HL-60 (cell line): ENCODE measurements around the gene ARMH1.
A peak's percentile ranks its signal among the peaks of the same experiment; 100 is the strongest.

Experiments
- DNase-seq, 2 experiments: peaks; one replicate each; pipeline ENCODE4 v3.0.0-alpha.2; 2010 to 2020; ENCODE audit warnings: low read depth in 1 of 2, low spot score in 1 of 2
- H3K27ac ChIP-seq: fragments of 250-450 bp; sonication (Bioruptor Pico); replicated peaks from 2 replicates; pipeline ENCODE4 v1.5.1; 2020; ENCODE audit warnings: mild to moderate bottlenecking, moderate library complexity
- H3K27me3 ChIP-seq: fragments of 250-450 bp; sonication (Bioruptor Pico); 2 replicates; pipeline ENCODE4 v1.5.1; 2021; ENCODE audit warnings: mild to moderate bottlenecking, moderate library complexity; ENCODE audit not compliant: insufficient read depth, poor library complexity, severe bottlenecking
- H3K4me3 ChIP-seq: replicated peaks from 2 replicates; pipeline ENCODE4 v1.5.1; 2011; ENCODE audit warnings: mild to moderate bottlenecking, control low read depth, low read length; ENCODE audit not compliant: insufficient read depth
- GABPA ChIP-seq: IDR thresholded peaks from 2 replicates; pipeline ENCODE4 v1.6.1; 2012; ENCODE audit warnings: low read depth
- POLR2AphosphoS5 ChIP-seq: IDR thresholded peaks from 2 replicates; pipeline ENCODE4 v1.6.1; 2012; ENCODE audit warnings: low read depth
- SPI1 ChIP-seq: IDR thresholded peaks from 2 replicates; pipeline ENCODE4 v1.6.1; 2012; ENCODE audit warnings: low read depth, mild to moderate bottlenecking, borderline replicate concordance
- TF ChIP-seq, protein P1 (sequence below): IDR thresholded peaks from 2 replicates; pipeline ENCODE4 v1.6.1; 2012; ENCODE audit warnings: low read depth; ENCODE audit not compliant: insufficient replicate concordance
- TF ChIP-seq, protein P2 (sequence below): IDR thresholded peaks from one replicate; pipeline ENCODE4 v1.5.1; 2011; ENCODE audit warnings: low read length, control low read depth, inconsistent platforms; ENCODE audit not compliant: insufficient read depth

ARMH1 gene

DNA sequence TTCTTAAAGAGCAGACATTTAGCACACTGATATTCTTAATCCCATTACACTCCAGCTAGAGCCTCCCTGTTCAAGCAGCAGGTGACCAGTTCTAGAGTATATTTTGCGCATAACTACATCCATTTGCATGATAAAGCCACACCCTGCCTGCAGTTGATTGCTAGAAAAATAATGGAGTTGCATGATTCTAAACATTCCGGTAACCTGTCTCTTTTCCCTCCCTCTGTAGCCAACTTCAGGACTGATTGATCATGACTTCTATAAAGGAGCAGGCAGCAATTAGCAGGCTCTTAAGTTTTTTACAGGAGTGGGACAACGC, 14.9 kb downstream of the ARMH1 start:
- no peak overlapping the region for H3K27ac ChIP-seq
- no peak overlapping the region for H3K4me3 ChIP-seq
- TF ChIP-seq POLR2AphosphoS5 (no peak), SPI1 (no peak), GABPA (no peak)
- TF ChIP-seq, protein P1, sequence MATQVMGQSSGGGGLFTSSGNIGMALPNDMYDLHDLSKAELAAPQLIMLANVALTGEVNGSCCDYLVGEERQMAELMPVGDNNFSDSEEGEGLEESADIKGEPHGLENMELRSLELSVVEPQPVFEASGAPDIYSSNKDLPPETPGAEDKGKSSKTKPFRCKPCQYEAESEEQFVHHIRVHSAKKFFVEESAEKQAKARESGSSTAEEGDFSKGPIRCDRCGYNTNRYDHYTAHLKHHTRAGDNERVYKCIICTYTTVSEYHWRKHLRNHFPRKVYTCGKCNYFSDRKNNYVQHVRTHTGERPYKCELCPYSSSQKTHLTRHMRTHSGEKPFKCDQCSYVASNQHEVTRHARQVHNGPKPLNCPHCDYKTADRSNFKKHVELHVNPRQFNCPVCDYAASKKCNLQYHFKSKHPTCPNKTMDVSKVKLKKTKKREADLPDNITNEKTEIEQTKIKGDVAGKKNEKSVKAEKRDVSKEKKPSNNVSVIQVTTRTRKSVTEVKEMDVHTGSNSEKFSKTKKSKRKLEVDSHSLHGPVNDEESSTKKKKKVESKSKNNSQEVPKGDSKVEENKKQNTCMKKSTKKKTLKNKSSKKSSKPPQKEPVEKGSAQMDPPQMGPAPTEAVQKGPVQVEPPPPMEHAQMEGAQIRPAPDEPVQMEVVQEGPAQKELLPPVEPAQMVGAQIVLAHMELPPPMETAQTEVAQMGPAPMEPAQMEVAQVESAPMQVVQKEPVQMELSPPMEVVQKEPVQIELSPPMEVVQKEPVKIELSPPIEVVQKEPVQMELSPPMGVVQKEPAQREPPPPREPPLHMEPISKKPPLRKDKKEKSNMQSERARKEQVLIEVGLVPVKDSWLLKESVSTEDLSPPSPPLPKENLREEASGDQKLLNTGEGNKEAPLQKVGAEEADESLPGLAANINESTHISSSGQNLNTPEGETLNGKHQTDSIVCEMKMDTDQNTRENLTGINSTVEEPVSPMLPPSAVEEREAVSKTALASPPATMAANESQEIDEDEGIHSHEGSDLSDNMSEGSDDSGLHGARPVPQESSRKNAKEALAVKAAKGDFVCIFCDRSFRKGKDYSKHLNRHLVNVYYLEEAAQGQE = no peak
- TF ChIP-seq, protein P2, sequence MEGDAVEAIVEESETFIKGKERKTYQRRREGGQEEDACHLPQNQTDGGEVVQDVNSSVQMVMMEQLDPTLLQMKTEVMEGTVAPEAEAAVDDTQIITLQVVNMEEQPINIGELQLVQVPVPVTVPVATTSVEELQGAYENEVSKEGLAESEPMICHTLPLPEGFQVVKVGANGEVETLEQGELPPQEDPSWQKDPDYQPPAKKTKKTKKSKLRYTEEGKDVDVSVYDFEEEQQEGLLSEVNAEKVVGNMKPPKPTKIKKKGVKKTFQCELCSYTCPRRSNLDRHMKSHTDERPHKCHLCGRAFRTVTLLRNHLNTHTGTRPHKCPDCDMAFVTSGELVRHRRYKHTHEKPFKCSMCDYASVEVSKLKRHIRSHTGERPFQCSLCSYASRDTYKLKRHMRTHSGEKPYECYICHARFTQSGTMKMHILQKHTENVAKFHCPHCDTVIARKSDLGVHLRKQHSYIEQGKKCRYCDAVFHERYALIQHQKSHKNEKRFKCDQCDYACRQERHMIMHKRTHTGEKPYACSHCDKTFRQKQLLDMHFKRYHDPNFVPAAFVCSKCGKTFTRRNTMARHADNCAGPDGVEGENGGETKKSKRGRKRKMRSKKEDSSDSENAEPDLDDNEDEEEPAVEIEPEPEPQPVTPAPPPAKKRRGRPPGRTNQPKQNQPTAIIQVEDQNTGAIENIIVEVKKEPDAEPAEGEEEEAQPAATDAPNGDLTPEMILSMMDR = no peak
- DNase-seq = no peak
- no peaks in the 10 kb centered on the region for H3K27me3 ChIP-seq

DNA sequence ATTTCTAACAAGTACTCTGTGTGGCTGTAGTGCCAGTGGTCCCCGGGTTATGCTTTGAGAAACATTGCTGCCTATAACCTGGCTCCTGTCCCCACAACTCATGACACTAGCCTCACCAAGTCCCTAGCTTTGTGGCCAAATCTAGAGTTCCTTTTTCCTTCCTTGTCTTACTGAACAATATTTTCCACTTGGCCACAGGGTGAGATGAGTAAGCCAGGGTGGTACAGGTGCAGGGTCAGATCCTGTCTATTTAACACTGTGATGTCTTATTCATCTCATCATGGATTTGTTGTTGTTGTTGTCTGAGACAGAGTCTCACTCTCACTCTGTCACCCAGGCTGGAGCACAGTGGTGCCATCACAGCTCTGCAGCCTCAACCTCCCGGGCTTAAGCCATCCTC, 18.6 kb downstream of the ARMH1 start:
- H3K4me3 ChIP-seq = no peak overlapping the region
- TF ChIP-seq, protein P2 = no peak
- peak; percentile 54; the same call in 1 of the 2 replicates for TF ChIP-seq SPI1
- H3K27me3 ChIP-seq = no peaks in the 10 kb centered on the region
- DNase-seq = peak in 1 of 2 experiments; percentile 34
- no peak overlapping the region for H3K27ac ChIP-seq

DNA sequence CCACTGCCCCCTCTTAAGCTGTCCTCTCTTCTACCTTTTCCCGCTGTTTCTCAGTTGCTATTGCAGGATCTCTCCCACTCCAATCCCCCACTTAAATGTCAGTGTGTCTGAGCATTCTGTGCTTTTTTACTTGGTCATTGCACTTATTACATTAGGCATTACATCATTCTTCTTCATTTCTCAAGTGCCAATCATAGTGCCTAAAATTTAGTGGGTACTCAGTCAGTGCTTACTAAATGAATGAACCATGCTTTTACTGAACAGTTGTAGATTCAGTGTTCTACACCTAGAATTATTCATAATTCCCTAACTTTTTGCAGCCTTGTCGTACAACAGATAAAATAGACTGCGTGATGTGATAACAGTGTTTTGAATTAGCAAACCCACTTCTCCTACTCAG, 19.4 kb downstream of the ARMH1 start:
- Histone ChIP-seq H3K27ac (no peak overlapping the region), H3K4me3 (no peak overlapping the region), H3K27me3 (no peaks in the 10 kb centered on the region)
- TF ChIP-seq POLR2AphosphoS5 (no peak), SPI1 (no peak)
- no peak for DNase-seq

DNA sequence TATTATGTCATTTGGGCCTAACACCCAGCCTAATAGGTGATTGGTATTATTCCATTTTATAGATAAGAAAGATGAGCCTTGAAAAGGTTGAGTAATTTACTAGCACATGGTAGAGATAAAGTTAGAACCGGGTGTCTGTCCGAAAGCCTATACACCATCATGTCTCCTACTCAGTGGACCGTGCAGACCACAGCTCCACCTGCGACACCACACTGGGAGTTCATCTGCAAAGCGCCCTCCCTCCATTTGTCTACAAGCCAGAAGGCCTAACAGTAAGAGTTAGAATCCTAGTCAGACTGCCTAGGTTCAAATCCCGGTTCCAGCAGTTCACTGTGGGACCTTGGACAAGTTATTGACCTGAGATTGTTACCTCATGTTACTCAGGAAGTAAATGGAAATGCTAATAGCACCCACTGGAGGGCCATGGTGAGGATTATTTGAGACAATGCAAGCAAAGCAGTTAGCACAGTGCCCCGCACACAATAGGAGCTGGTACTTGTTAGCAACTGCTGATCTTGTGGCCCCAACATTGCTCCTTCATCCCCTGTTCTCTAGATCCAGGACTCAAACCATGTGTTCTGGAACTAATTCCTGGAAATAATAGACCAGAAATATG, 20.5 kb downstream of the ARMH1 start:
- DNase-seq = no peak
- Histone ChIP-seq H3K27me3 (no peaks in the 10 kb centered on the region), H3K27ac (no peak overlapping the region), H3K4me3 (no peak overlapping the region)
- TF ChIP-seq POLR2AphosphoS5 (no peak), SPI1 (no peak), GABPA (no peak)
- TF ChIP-seq, protein P2 = no peak

DNA sequence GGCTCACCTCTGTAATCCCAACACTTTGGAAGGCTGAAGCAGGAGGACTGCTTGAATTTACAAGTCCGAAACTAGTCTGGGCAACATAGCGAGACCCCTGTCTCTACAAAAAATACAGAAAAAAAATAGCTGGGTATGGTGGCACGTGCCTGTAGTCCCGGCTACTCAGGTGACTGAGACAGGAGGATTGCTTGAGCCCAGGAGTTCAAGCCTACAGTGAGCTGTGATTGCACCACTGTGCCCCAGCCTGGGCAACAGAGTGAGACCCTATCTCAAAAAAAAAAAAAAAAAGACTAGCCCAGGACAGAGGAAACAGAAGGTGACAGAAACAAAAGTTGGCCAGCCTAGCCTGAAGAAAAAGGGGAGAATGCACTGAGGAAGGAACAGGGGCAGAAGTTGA, 21.2 kb downstream of the ARMH1 start:
- H3K27ac ChIP-seq = no peak overlapping the region
- no peaks in the 10 kb centered on the region for H3K27me3 ChIP-seq
- DNase-seq = no peak
- TF ChIP-seq, protein P1 = no peak
- TF ChIP-seq, protein P2 = no peak
- TF ChIP-seq SPI1 = no peak
- no peak for TF ChIP-seq POLR2AphosphoS5
- TF ChIP-seq GABPA = no peak
- H3K4me3 ChIP-seq = no peak overlapping the region
